ENCODE measurements around the gene HYLS1. TPM values are rescaled to one million over a fixed set of nuclear protein-coding genes. Genes with fewer than 3 reads are reported as not detected.

The HYLS1 gene
- total RNA-seq, 1 experiment from 2014 or later: 8.6 TPM

DNA sequence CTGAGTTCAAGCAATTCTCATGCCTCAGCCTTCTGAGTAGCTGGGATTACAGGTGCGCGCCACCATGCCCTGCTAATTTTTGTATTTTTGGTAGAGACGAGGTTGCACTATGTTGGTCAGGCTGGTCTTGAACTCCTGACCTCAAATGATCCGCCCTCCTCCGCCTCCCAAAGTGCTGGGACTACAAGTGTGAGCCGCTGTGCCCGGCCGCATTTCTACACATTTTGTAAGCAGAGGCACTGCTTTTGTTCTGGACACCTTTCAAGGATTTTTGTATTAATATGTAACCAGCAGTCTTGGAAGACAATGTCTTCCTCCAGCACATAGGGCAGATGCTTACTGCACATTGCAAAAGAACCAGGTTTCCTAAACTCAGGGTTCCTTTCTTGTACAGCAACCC is 47.0 kb downstream of the HYLS1 start:
- H3K27me3 ChIP-seq (ENCODE audit: insufficient read depth, low read length): no peaks in the 10 kb centered on the region
- H3K23ac ChIP-seq (ENCODE audit: insufficient read length, low read depth, low read length): no peak overlapping the region
- no peak overlapping the region for H2BK15ac ChIP-seq (ENCODE audit: low read depth, low read length)
- H2BK5ac ChIP-seq (ENCODE audit: insufficient read length, low read length): no peak overlapping the region
- no peak overlapping the region for H3K4me2 ChIP-seq (ENCODE audit: insufficient read depth, insufficient read length, low read length)
- H2BK20ac ChIP-seq (ENCODE audit: low read depth, low read length, poor library complexity, severe bottlenecking): no peak overlapping the region
- H3K18ac ChIP-seq (ENCODE audit: insufficient read length, low read depth, low read length): no peak overlapping the region
- H3K36me3 Mint-ChIP-seq (ENCODE audit: insufficient read depth in 1 of 3, low read depth in 3 of 3): no peaks in the 10 kb centered on the region
- no peak overlapping the region for H4K5ac ChIP-seq (ENCODE audit: insufficient read length, low read depth, low read length)
- no peaks in the 10 kb centered on the region for H3K79me1 ChIP-seq (ENCODE audit: insufficient read depth, low read depth, low read length, poor library complexity, severe bottlenecking)
- peaks cover 28 to 45% of the 10 kb centered on the region in 2 experiments for H3K4me1 Mint-ChIP-seq
- no peak overlapping the region for H3K27ac ChIP-seq (ENCODE audit: insufficient read length, low read depth, low read length)
- no peak overlapping the region for H2BK12ac ChIP-seq (ENCODE audit: insufficient read length, low read depth, low read length)
- H3K23me2 ChIP-seq (ENCODE audit: insufficient read length, low read depth, low read length, poor library complexity, severe bottlenecking): no peaks in the 10 kb centered on the region
- no peaks in the 10 kb centered on the region for H3K9me3 ChIP-seq (ENCODE audit: control insufficient read depth, low read depth, low read length)
- no CpG with 5 or more reads among the region's 8 CpGs for WGBS (ENCODE audit: extremely low coverage, insufficient read length, low lambda C conversion rate)
- no peak overlapping the region for H3K27ac Mint-ChIP-seq
- H3K27me3 Mint-ChIP-seq (ENCODE audit: low read depth): peaks cover 6% of the 10 kb centered on the region
- no peaks in the 10 kb centered on the region; a peak in 1 of 5 replicates for H3K9me3 Mint-ChIP-seq
- no peak overlapping the region for H2AK5ac ChIP-seq (ENCODE audit: insufficient read length, low read length)
- no peak overlapping the region for H3K4me3 Mint-ChIP-seq
- H3K14ac ChIP-seq (ENCODE audit: insufficient read depth, low read length): no peak overlapping the region
- H3K4me1 ChIP-seq (ENCODE audit: insufficient read depth, low read length): peaks cover 6% of the 10 kb centered on the region; the same call in 1 of the 2 replicates
- DNase-seq: no peak
- no peak overlapping the region for H2AFZ ChIP-seq (ENCODE audit: low read length)
- no peak overlapping the region for H4K91ac ChIP-seq (ENCODE audit: insufficient read length, low read depth, low read length)
- TF ChIP-seq, protein P1, sequence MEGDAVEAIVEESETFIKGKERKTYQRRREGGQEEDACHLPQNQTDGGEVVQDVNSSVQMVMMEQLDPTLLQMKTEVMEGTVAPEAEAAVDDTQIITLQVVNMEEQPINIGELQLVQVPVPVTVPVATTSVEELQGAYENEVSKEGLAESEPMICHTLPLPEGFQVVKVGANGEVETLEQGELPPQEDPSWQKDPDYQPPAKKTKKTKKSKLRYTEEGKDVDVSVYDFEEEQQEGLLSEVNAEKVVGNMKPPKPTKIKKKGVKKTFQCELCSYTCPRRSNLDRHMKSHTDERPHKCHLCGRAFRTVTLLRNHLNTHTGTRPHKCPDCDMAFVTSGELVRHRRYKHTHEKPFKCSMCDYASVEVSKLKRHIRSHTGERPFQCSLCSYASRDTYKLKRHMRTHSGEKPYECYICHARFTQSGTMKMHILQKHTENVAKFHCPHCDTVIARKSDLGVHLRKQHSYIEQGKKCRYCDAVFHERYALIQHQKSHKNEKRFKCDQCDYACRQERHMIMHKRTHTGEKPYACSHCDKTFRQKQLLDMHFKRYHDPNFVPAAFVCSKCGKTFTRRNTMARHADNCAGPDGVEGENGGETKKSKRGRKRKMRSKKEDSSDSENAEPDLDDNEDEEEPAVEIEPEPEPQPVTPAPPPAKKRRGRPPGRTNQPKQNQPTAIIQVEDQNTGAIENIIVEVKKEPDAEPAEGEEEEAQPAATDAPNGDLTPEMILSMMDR (conservative IDR thresholded peaks at IDR 0.05): no peak
- no peaks in the 10 kb centered on the region for H3K79me2 ChIP-seq (ENCODE audit: insufficient read depth, low read length)
- H2BK120ac ChIP-seq (ENCODE audit: low read depth, low read length, poor library complexity, severe bottlenecking): no peak overlapping the region
- no peak overlapping the region for H3K9ac ChIP-seq (ENCODE audit: extremely low read depth, insufficient read length, low read length)
- no peak overlapping the region for H3K56ac ChIP-seq (ENCODE audit: insufficient read length, low read depth, low read length)
- H4K8ac ChIP-seq (replicated peaks; ENCODE audit: insufficient read length, low read depth, low read length): no peak overlapping the region
- H4K20me1 ChIP-seq (ENCODE audit: control insufficient read depth, insufficient read depth, insufficient read length): no peaks in the 10 kb centered on the region
- H3K4ac ChIP-seq (ENCODE audit: low read depth, low read length): no peak overlapping the region
- H3T11ph ChIP-seq (ENCODE audit: low read length): no peak overlapping the region

Data from H9 (cell line).